Motor neuron (in vitro differentiated cells): ENCODE measurements around the gene ABCG8. TPM values are rescaled to one million over a fixed set of nuclear protein-coding genes. Genes with fewer than 3 reads are reported as not detected.
A peak's percentile ranks its signal among the peaks of the same experiment; 100 is the strongest.

ENCODE experiments used
- ATAC-seq, 8 experiments: fragments of 200-7000 bp; cut with Tn5 transposase; replicated peaks in 6 of 8; 2 replicates each; pipeline ENCODE4 v1.8.0; 2021; ENCODE audit warnings: mild to moderate bottlenecking in 8 of 8, moderate library complexity in 8 of 8
- H3K27ac ChIP-seq, 2 donors: fragments of 250-450 bp; sonication (Bioruptor Pico); 2 replicates each; pipeline ENCODE4 v1.9.0; 2021; ENCODE audit warnings: antibody characterized with exemption in 2 of 2, mild to moderate bottlenecking in 2 of 2, moderate library complexity in 1 of 2
- H3K4me1 ChIP-seq, 2 donors: fragments of 250-450 bp; sonication (Bioruptor Pico); replicated peaks in 1 of 2; 2 replicates each; pipeline ENCODE4 v1.6.1; 2021; ENCODE audit warnings: antibody characterized with exemption in 2 of 2, mild to moderate bottlenecking in 2 of 2, moderate library complexity in 1 of 2
- H3K4me3 ChIP-seq, 5 donors: fragments of 250-450 bp; sonication (Bioruptor Pico); 2 replicates each; pipeline ENCODE4 v1.9.0; 2021; ENCODE audit warnings: antibody characterized with exemption in 5 of 5, mild to moderate bottlenecking in 5 of 5, moderate library complexity in 4 of 5
- WGBS, 10 experiments: fragments of 450-650 bp; shearing (Covaris generic); methylation state at CpG; one replicate each; pipeline ENCODE4 v1.0.0; 2022; 5-methylcytosine and 5-hydroxymethylcytosine counted together
- in situ Hi-C, 9 experiments: fragments of 400-800 bp; cut with MboI; loops; one replicate each; pipeline ENCODE4 v1.15.0; 2021; ENCODE audit warnings: low sequenced_read_pairs in 9 of 9, low pct_unique_long_range_greater_than_20kb in 2 of 9; ENCODE audit not compliant: unreplicated experiment in 9 of 9
- total RNA-seq, 8 experiments: library from RNA; unstranded; fragments of 300-600 nt; gene quantifications; 2 replicates each; pipeline versions ENCODE4 v1.2.3 to v1.2.4, GENCODE V29; 2022

The ABCG8 gene
- total RNA-seq, 8 experiments from 2014 or later = 0.11 to 0.94 (median 0.19) TPM

GRCh38 chr2:43832457-43832856, 6.3 kb upstream of the ABCG8 start:
- no peaks in the 10 kb centered on the region for H3K4me1 ChIP-seq
- in situ Hi-C loops = no loop called here
- 0 to 100% (median 80%) methylated on average over 1 of the region's 3 CpGs; no CpG with 5 or more reads in 5 of the 10 experiments for WGBS, 10 experiments
- ATAC-seq = peak in 3 of 8 experiments; percentile 32 to 91 (median 80)
- H3K4me3 ChIP-seq = no peak overlapping the region
- no peak overlapping the region for H3K27ac ChIP-seq

- in situ Hi-C loops = no loop called here
- Histone ChIP-seq H3K27ac (no peak overlapping the region), H3K4me1 (no peaks in the 10 kb centered on the region), H3K4me3 (no peak overlapping the region)
- 42 to 88% (median 69%) methylated on average over 2 to 4 of the region's 4 CpGs; no CpG with 5 or more reads in 1 of the 10 experiments for WGBS, 10 experiments
- no peak for ATAC-seq
Observed at GRCh38 chr2:43837033-43837432, 1.7 kb upstream of the ABCG8 start.

- ATAC-seq = no peak
- Histone ChIP-seq H3K4me1 (no peaks in the 10 kb centered on the region), H3K4me3 (no peak overlapping the region), H3K27ac (no peak overlapping the region)
- WGBS, 10 experiments = 35 to 100% (median 85%) methylated on average over 2 to 8 of the region's 21 CpGs; no CpG with 5 or more reads in 1 of the 10 experiments
- in situ Hi-C loops = no loop called here
Observed at GRCh38 chr2:43837831-43838559, 776 bp upstream of the ABCG8 start.

GRCh38 chr2:43839776-43840564, 1.2 kb downstream of the ABCG8 start:
- in situ Hi-C loops = no loop called here
- no peak for ATAC-seq
- no peaks in the 10 kb centered on the region for H3K4me1 ChIP-seq
- H3K4me3 ChIP-seq = no peak overlapping the region
- no peak overlapping the region for H3K27ac ChIP-seq
- WGBS, 10 experiments = 33 to 68% (median 60%) methylated on average over 1 to 13 of the region's 14 CpGs; no CpG with 5 or more reads in 3 of the 10 experiments

- no peak overlapping the region for H3K4me3 ChIP-seq
- in situ Hi-C loops = no loop called here
- peak in 1 of 8 experiments; percentile 51 for ATAC-seq
- WGBS, 10 experiments = 0 to 100% (median 54%) methylated on average over 1 to 4 of the region's 5 CpGs; no CpG with 5 or more reads in 4 of the 10 experiments
- no peaks in the 10 kb centered on the region for H3K4me1 ChIP-seq
- no peak overlapping the region for H3K27ac ChIP-seq
Observed at GRCh38 chr2:43840965-43841364, 2.2 kb downstream of the ABCG8 start.

GRCh38 chr2:43841949-43842865, 3.4 kb downstream of the ABCG8 start:
- no peaks in the 10 kb centered on the region for H3K4me1 ChIP-seq
- in situ Hi-C loops = no loop called here
- WGBS, 10 experiments = 27 to 100% (median 82%) methylated on average over 1 to 11 of the region's 14 CpGs
- no peak for ATAC-seq
- H3K27ac ChIP-seq = no peak overlapping the region
- no peak overlapping the region for H3K4me3 ChIP-seq

GRCh38 chr2:43842866-43843226, 4.1 kb downstream of the ABCG8 start:
- H3K4me1 ChIP-seq = no peaks in the 10 kb centered on the region
- ATAC-seq = no peak
- H3K4me3 ChIP-seq = no peak overlapping the region
- no peak overlapping the region for H3K27ac ChIP-seq
- WGBS, 10 experiments = 0 to 100% (median 80%) methylated on average over 1 to 8 of the region's 9 CpGs; no CpG with 5 or more reads in 3 of the 10 experiments
- in situ Hi-C loops = no loop called here

GRCh38 chr2:43845181-43845580, 6.4 kb downstream of the ABCG8 start:
- WGBS, 10 experiments = 0 to 80% (median 38%) methylated on average over 1 of the region's 1 CpG; no CpG with 5 or more reads in 3 of the 10 experiments
- Histone ChIP-seq H3K4me1 (no peaks in the 10 kb centered on the region), H3K27ac (no peak overlapping the region), H3K4me3 (no peak overlapping the region)
- no peak for ATAC-seq
- in situ Hi-C loops = no loop called here

GRCh38 chr2:43846140-43846793, 7.5 kb downstream of the ABCG8 start:
- in situ Hi-C loops = no loop called here
- Histone ChIP-seq H3K27ac (no peak overlapping the region), H3K4me1 (no peaks in the 10 kb centered on the region), H3K4me3 (no peak overlapping the region)
- WGBS, 10 experiments = 49 to 83% (median 72%) methylated on average over 1 to 4 of the region's 5 CpGs; no CpG with 5 or more reads in 4 of the 10 experiments
- ATAC-seq = no peak

GRCh38 chr2:43848214-43848613, 9.4 kb downstream of the ABCG8 start:
- WGBS, 10 experiments = 29 to 100% (median 71%) methylated on average over 1 of the region's 1 CpG; no CpG with 5 or more reads in 5 of the 10 experiments
- Histone ChIP-seq H3K4me1 (no peaks in the 10 kb centered on the region), H3K4me3 (no peak overlapping the region), H3K27ac (no peak overlapping the region)
- in situ Hi-C loops = no loop called here
- peak in 1 of 8 experiments; percentile 52 for ATAC-seq

GRCh38 chr2:43851011-43851980, 12.5 kb downstream of the ABCG8 start:
- ATAC-seq = no peak
- Histone ChIP-seq H3K27ac (no peak overlapping the region), H3K4me1 (no peaks in the 10 kb centered on the region), H3K4me3 (no peak overlapping the region)
- WGBS, 10 experiments = 13 to 100% (median 81%) methylated on average over 1 to 8 of the region's 20 CpGs
- in situ Hi-C loops = no loop called here
